HG02610 (cell line): ENCODE data around the gene FBXO10.
"Not testable (repeated sequence)": the region's sequence is repeated elsewhere in the genome, so short reads cannot be mapped to it uniquely, and the experiment has no call there.

Experiments
- ATAC-seq: cut with Tn5 transposase; IDR thresholded peaks from one replicate; pipeline ENCODE4 v1.9.1; 2021; ENCODE audit warnings: mild to moderate bottlenecking, moderate library complexity; ENCODE audit not compliant: unreplicated experiment

FBXO10 gene, protein sequence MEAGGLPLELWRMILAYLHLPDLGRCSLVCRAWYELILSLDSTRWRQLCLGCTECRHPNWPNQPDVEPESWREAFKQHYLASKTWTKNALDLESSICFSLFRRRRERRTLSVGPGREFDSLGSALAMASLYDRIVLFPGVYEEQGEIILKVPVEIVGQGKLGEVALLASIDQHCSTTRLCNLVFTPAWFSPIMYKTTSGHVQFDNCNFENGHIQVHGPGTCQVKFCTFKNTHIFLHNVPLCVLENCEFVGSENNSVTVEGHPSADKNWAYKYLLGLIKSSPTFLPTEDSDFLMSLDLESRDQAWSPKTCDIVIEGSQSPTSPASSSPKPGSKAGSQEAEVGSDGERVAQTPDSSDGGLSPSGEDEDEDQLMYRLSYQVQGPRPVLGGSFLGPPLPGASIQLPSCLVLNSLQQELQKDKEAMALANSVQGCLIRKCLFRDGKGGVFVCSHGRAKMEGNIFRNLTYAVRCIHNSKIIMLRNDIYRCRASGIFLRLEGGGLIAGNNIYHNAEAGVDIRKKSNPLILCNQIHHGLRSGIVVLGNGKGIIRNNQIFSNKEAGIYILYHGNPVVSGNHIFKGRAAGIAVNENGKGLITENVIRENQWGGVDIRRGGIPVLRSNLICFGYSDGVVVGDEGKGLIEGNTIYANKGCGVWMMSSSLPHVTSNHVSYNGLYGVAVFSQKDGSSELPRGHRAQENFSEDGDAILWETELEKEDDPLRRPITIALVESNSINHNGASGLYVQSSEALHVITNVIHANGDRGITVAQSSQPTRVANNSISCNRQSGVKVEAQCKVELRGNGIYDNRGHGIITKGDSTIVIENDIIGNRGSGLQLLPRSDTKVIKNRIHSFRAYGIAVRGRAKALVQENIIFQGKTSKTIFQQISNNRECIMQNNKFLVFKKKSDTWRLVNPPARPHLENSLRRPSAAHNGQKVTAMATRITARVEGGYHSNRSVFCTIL

DNA sequence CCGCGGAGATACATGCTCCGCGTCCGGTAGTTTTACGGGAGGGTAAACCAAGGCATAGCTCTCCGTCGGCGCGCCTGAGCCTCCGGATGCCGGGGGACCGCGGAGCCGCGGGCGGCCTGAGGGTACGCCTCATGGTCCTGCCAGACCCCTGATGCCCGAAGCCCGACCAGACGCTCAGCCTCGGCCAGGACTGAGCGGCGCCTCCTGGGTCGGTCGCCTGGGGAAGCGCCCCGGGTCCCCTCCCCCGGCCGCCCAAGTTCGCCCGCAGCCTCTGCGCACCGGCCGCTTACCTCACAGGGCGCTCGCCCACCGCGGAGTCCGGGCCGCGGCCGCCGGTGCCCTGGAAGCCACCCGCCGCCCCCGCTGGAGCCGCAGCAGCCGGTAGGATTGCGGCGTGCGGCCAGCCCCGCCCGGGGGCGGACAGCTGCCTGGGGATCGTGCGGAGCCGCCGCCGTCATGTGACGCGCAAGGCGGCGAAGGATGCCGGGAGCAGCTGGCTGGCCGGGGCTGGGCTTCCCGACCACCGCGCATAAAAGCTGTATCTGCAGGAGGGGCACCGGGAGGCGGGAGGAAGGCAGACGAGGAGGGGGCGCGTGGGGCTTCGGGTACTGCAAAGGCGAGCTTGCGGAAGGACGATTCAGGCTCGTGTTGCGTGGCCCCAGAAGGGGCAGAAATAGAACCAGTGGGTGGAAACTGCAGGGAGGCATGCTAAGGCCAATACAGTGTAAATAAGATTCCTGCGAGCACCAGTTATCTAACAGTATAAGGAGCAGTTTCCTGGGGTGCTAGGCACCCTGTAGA, at the start of gene FBXO10:
FBXO10 (minus strand) TSS at position 460 of the 801 bp plus-strand sequence. CDS start 34,612 bp downstream, outside the sequence.
- peak; percentile 75 for ATAC-seq

DNA sequence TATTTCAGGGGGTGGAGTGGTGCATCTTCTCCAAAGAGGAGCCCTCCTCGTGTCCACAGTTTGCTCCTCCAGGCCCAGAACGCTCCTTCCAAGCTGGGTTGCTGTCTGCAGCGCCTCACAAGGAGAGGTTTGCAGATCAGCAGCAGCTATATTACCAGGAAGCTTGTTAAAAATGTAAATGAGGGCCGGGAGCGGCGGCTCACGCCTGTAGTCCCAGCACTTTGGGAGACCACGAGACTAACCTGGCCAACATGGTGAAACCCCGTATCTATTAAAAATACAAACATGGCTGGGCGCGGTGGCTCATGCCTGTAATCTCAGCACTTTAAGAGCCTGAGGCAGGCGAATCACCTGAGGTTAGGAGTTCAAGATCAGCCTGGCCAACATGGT, 49.6 kb upstream of the FBXO10 start:
- ATAC-seq, result no peak

DNA sequence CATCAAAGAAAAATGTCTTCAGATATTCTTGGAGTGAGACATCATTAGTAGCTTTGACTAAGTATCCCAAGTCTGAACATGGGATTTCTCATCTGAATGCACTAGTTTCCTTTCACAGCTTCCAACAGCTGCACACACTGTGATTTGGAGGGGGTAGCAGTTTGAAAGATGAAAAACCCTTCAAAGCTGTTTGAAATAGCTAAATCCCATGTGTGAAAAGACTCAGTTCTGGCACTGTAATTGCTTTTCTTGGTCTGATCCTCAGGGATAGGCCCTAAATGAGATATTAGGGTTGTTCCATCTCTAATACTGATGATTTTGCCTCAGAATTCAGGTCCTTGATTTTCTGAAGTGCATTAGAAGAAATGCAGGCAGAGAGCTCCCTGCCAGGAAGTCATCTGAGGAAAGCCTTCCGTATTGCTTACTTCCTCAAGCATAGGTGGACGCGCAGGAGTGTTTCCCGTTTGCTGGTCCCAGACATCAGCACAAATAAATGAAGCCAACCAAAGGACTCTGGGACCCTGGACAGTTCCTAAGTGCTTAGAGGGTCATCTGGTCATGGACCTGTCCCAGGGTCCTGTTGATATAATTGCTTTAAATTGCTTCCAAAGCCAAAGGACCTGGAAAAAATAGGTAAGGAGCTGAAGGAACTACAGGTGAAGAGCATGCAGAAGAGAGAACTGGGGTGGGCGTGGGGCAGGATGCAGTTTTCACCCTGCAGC, 49.0 kb upstream of the FBXO10 start:
- no peak for ATAC-seq

DNA sequence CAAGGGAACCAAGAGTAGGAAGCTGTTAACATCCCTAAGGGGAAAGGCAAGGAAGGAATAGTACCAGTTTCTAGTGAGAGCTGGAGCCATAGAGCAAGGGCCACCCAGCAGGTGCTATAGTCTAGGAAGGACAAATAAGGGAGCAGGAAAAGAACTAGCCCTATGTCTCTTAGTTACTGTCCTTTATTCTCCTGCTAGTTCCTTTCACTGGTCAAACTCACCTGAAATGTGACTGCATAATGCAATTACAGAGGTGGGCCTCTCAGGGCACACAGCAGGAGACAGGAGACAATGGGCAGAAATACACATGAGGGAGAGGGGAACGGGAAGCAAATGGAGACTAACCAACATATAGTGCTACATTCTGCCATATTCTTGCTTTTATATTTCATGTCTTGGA, 47.9 kb upstream of the FBXO10 start:
- no peak for ATAC-seq

DNA sequence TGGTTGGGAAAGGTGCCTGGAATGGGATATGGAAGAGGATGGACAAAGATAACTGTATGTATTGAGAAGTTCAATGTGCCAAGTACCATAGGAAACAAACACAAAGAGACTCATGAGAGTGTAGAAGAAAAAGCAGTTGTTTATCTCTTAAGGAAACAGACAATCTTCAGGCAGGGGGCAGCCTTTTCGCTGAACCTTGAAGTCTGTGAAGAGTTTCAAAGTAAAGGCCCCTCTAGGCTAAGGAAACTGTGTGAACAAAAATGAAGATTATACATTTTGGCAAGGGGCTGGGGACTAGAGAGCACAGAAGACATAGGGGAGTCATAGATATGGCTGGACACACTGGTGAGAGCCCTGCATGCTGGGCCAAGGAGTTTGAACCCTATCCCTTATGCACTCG, 47.1 kb upstream of the FBXO10 start:
- ATAC-seq, result no peak

DNA sequence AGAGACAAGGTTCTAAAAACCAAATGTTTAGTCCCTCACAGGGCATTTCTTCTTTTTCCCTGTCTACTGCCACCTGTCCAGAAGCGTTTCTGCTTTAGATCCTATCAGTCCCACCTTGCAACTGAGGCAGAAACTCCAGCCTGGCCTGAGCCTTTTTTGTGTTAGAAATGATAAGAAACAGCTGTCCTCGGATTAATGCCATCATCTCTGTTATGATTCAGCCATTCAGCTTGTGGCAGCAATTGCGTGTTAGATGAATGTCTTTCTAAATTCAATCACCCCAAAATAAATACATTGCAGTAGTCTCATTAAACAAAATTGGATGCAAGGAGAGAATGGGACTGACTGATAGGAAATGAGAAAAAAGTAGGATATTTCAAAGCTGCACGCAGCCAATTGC, 46.3 kb upstream of the FBXO10 start:
- ATAC-seq, result no peak

DNA sequence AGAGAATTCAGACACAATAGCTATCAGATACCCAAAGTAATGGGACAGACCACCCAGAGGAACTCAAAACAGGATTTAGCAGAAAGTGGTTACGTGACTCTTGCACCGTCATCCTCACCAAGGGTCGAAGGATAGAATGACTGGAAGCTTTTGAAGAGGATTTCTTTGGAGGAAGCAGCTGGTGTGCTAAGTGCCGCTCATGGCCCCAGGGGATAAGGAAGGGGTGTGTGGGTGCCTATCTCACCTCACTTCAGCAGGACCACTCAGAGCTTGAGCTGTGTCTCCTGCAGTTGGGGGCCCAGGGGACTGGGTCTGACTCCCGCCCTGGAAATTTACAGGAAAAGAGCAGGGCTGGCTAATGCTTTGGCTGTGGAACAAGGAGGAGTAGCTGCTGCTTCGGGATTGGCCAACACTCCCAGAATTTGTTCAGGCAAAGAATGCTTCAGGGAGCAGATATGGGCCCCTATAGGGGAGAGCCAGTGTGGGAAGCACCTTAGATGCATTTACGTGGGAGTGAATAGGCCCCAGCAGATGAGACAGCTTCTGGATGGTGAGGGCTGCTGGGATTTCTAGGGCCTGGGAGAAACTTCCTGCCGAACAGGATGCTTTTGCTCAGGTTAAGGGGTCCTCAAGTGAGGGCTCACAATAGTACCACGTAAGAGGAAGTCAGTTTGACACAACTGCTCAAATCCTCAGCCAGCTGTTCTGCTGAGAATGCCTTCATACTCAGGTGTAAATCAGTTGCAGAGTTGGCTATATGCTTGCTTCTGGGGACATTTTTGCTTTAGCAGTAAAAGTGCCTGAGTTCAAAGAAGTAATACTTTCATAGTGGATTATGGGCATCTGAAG, 45.3 kb upstream of the FBXO10 start:
- ATAC-seq, result no peak

DNA sequence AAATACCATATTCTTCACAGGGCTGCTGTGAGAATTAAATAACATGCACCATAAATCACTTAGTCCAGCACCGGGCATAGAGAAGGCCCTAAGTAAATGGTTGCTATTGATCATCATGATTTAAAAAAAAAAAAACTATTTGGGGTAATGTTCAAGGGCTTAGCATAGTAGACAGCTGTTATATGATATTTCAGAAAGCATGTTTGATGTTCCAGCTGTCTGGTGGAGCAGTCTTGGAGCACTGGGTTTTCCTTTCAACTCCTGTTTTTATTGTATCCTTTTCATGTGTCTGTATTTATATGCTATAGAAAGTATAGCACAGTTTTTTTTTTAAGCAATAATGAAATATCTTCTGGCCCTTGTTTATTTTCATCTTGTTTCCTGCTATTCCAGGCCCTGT, 44.2 kb upstream of the FBXO10 start:
- ATAC-seq, result no peak

DNA sequence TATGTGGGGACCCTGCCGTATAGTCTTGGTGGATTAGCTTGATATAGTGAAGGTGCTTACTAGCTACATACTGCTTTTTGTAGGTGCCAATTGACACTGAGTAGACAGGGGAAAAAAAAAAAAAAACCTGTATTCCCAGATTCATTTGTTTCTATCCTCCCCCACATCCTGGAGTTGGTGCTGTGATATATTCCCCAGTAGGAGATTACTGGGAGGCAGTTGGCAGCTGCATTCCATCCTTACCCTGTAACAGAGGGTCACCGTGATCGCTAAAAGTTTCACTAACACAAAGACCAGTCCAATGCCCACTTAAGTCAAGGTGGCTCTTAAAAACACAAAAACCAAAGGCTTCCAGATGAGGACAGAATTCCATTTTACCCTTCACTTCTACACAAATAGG, 43.6 kb upstream of the FBXO10 start:
- ATAC-seq, result no peak

DNA sequence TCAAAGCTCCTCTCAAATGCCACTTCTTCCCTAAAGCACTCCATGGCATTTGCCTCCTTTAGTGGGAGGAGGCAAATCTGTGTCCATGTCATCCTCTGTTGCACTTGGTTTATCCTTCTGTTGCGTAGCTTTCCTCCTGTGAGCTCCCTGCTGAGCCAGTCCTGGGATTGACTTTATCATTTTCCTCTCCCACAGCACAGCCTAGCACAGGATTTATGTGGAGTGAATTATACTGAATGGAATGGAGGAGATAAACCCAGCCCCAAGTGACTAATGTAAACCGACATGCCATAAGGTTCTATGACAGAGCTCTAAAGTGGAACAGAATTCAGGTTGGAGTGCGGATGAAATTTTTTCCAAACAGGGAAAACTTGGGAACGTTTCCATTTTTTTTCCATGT, 42.6 kb upstream of the FBXO10 start:
- ATAC-seq, result no peak

DNA sequence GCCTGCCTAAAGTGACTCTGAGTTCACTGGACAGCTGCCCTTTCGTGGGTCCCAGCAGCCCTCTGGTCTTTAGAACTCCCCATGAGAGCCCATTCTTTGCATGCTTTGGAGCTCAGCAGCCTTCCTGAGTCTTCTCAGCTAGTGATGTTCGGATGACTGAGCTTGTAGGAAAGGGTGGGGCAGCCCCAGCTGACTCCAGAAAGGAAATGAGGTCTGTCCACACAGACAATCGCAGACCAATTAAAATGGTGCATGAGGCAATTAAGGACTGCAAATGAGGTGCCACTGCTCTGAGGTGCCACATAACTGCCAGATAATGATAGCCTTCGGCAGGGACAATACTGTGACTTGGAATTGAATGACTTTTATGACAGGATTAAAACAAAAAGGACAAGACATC, 41.7 kb upstream of the FBXO10 start:
- no peak for ATAC-seq

DNA sequence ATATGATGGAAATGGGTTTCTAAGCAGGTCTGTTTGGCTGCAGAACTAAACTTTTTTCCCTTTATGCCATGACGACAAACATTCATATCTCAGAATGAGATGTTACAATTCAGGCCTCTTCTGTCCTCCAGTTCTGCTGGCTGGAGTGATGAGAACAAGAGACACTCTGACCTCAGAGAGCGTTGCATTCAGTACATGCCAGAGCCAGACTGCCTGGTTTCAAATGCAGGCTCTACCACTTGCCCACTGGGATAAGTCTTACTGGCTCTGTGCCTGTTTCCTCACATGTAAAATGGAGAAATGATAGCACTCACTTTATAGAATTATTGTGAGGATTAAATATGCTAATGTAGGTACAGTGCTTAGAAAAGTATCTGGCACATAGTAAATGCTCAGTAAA, 41.0 kb upstream of the FBXO10 start:
- ATAC-seq, result no peak

DNA sequence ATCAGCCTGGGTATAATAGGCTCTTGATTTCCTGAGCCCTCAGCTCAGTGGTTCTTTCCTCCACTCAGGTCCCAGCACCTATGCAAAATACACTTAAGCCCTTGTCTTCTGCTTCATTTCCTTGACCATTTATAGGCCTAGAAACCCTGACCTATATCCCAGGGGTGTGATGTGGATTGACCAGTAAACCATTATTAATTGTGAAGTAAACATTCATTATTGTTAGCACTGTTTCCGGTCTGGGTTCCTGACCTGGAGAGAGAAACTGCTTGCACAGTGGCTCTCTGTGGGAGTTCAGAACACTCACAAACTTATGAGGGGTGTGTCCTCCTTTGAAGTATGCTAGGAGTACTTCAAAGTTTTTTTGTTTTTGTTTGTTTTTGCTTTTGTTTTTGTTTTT, 35.8 kb upstream of the FBXO10 start:
- no peak for ATAC-seq

DNA sequence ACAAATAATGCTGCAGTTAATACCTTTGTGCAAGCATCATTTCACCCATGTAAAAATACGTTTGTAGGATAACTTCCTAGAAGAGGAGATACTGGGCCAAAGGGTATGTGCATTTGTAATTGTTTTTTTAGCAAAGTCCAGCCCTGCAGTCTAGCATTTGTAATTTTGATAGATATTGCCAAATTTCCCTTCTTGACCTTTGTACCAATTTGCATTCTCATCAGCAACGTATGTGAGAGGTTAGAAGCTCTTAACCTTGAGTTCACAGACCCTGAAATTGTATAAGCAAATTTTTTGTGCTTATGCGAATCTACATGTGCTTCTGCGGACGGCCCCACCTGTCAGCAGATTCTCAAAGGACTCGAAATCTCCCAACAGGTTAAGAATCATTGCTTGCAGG, 34.8 kb upstream of the FBXO10 start:
- ATAC-seq, result no peak

DNA sequence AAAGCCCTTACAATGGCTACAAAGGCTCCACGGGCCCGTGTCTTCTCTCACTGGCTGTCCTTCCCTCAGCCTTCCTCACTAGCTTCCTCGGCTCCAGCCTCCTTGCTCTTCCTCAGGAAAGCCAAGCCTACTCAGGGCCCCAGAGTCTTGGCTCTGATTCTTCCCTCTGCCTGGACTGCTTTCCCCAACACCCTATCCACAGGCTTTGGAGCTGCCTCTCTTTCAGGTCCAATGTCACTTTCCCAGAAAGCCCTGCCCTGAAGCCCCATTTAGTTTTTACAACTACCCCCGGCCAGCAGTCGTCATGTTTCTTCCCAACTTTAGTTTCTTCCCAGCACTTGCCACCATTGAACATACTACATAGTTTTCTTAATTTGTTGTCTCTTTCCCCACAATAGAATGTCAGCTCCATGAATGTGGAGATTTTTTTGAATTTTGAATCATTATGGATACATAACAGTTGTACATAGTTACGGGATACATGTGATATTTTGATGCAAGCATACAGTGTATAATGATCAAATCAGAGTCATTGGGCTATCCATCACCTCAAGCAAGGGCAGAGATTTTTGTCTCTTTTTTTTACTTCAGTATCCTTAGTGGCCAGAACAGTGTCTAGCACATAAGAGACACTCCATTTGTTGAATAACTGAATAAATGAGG, 33.7 kb upstream of the FBXO10 start:
- ATAC-seq, result no peak

DNA sequence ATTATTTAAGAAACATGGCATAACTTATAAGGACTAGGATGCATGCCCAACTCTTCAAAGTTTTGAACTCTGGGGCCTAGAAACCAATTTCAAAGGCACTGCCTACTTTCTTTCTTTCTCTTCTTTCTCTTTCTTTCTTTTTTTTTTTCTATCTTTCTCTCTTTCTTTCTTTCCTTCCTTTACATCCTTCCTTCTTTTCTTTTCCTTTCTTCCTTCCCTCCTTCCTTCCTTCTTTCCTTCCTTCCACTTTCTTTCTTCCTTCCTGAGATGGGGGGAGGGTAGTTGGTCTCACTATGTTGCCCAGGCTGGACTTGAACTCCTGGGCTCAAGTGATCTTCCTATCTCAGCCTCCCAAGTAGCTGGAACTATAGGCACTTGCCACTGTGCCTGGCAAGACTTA, 32.1 kb upstream of the FBXO10 start:
- no peak for ATAC-seq

DNA sequence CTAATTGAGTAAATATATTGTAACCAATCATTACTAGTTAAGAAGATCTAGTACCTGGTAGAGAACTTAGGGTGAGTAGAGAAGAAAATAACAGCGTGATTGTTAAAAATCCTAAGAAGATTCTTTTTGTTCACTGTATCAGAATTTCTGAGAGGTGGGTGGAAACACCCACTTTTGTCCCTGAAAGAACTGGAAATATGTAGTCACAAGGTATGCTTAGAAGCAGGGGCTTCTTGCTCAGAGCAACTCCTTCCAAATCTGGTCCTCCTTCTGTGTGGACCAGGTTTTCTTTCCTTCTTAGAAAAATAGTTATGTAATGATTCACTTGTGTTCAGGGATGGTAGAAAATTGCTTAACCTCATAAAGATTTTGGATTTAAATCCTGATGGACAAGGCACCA, 28.1 kb upstream of the FBXO10 start:
- no peak for ATAC-seq

DNA sequence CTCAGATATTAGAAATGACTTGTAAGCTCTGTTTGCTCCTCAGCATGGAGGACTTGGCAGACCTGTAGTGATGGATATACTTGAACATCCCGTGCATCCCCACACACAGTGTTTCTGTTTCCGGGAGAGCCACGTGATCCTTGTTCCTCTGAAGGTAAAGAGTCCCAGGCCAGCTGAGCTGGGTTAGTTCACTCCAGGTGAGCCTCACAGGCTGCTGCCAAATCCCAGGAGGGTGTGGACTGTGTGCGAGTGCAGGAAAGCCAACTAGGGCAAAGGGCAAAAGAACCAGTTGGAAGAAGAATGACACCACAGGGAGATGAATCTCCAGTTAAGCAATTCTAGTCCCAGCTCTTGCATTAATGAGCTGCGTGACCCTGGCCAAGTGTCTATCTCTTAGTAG, 26.6 kb upstream of the FBXO10 start:
- no peak for ATAC-seq

DNA sequence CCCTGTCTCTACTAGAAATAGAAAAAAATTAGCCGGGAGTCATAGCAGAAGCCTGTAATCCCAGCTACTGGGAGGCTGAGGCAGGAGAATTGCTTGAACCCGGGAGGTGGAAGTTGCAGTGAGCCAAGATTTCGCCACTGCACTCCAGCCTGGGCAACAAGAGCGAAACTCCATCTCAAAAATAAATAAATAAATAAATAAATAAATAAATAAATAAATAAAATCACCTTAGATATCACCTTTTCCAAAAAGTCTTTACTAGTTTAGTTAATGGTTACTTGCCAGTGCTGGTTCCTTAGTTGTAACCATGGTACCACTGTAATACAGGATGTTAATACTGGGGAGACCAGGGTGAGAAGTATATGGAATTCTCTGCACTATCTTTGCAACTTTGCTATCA, 25.9 kb upstream of the FBXO10 start:
- ATAC-seq, result not testable (repeated sequence)
